ENCODE results near the gene EDA.

EDA gene

GRCh38 chrX:69718102-69718501 is 102.2 kb downstream of the EDA start:
- Histone ChIP-seq H3K36me3 (ENCODE audit: control insufficient read depth, low read length) (no peaks in the 10 kb centered on the region), H3K79me2 (ENCODE audit: control insufficient read depth, low read length) (no peaks in the 10 kb centered on the region), H3F3A (ENCODE audit: control insufficient read depth, insufficient read depth) (no peaks in the 10 kb centered on the region), H3K4me2 (ENCODE audit: low read length) (no peak overlapping the region), H3K27ac (ENCODE audit: low read depth, low read length) (no peak overlapping the region), H3K9me2 (replicated peaks; ENCODE audit: control insufficient read depth, low read length) (no peaks in the 10 kb centered on the region), H3K4me3 (ENCODE audit: low read length) (no peak overlapping the region), H3K9me3 (ENCODE audit: control insufficient read depth, insufficient read depth, low read length) (no peaks in the 10 kb centered on the region), H4K20me1 (ENCODE audit: control insufficient read depth, insufficient read depth, low read depth, low read length) (no peaks in the 10 kb centered on the region), H3K4me1 (ENCODE audit: control insufficient read depth, low read length) (no peaks in the 10 kb centered on the region), H3K27me3 (ENCODE audit: control insufficient read depth, low read length) (no peaks in the 10 kb centered on the region)
- no peak for TF ChIP-seq CTCF (IDR thresholded peaks at IDR 0.05; ENCODE audit: low read depth, low read length, poor library complexity, severe bottlenecking)
- no peak for TF ChIP-seq EZH2phosphoT487 (IDR thresholded peaks at IDR 0.05; ENCODE audit: borderline replicate concordance, low read length)

- H4K20me1 ChIP-seq (ENCODE audit: control insufficient read depth, insufficient read depth, low read depth, low read length): no peaks in the 10 kb centered on the region
- H3K9me3 ChIP-seq (ENCODE audit: control insufficient read depth, insufficient read depth, low read length): no peaks in the 10 kb centered on the region
- no peaks in the 10 kb centered on the region for H3K27me3 ChIP-seq (ENCODE audit: control insufficient read depth, low read length)
- H3K36me3 ChIP-seq (ENCODE audit: control insufficient read depth, low read length): no peaks in the 10 kb centered on the region
- no peak overlapping the region for H3K27ac ChIP-seq (ENCODE audit: low read depth, low read length)
- no peaks in the 10 kb centered on the region for H3K4me1 ChIP-seq (ENCODE audit: control insufficient read depth, low read length)
- H3K79me2 ChIP-seq (ENCODE audit: control insufficient read depth, low read length): no peaks in the 10 kb centered on the region
- TF ChIP-seq CTCF (IDR thresholded peaks at IDR 0.05; ENCODE audit: low read depth, low read length, poor library complexity, severe bottlenecking) (no peak), EZH2phosphoT487 (IDR thresholded peaks at IDR 0.05; ENCODE audit: borderline replicate concordance, low read length) (no peak)
- H3F3A ChIP-seq (ENCODE audit: control insufficient read depth, insufficient read depth): no peaks in the 10 kb centered on the region
- no peak overlapping the region for H3K4me2 ChIP-seq (ENCODE audit: low read length)
- no peak overlapping the region for H3K4me3 ChIP-seq (ENCODE audit: low read length)
- H3K9me2 ChIP-seq (replicated peaks; ENCODE audit: control insufficient read depth, low read length): no peaks in the 10 kb centered on the region
These were observed 108.4 kb downstream of the EDA start for GRCh38 chrX:69724307-69724706.

GRCh38 chrX:69740317-69740716 is 124.4 kb downstream of the EDA start:
- H3K4me1 ChIP-seq (ENCODE audit: control insufficient read depth, low read length): no peaks in the 10 kb centered on the region
- no peak overlapping the region for H3K4me2 ChIP-seq (ENCODE audit: low read length)
- H4K20me1 ChIP-seq (ENCODE audit: control insufficient read depth, insufficient read depth, low read depth, low read length): no peaks in the 10 kb centered on the region
- H3F3A ChIP-seq (ENCODE audit: control insufficient read depth, insufficient read depth): no peaks in the 10 kb centered on the region
- H3K4me3 ChIP-seq (ENCODE audit: low read length): no peak overlapping the region
- H3K79me2 ChIP-seq (ENCODE audit: control insufficient read depth, low read length): no peaks in the 10 kb centered on the region
- no peaks in the 10 kb centered on the region for H3K36me3 ChIP-seq (ENCODE audit: control insufficient read depth, low read length)
- H3K27ac ChIP-seq (ENCODE audit: low read depth, low read length): no peak overlapping the region
- no peaks in the 10 kb centered on the region for H3K27me3 ChIP-seq (ENCODE audit: control insufficient read depth, low read length)
- no peaks in the 10 kb centered on the region for H3K9me3 ChIP-seq (ENCODE audit: control insufficient read depth, insufficient read depth, low read length)
- TF ChIP-seq EZH2phosphoT487 (IDR thresholded peaks at IDR 0.05; ENCODE audit: borderline replicate concordance, low read length): no peak
- TF ChIP-seq CTCF (IDR thresholded peaks at IDR 0.05; ENCODE audit: low read depth, low read length, poor library complexity, severe bottlenecking): no peak
- H3K9me2 ChIP-seq (replicated peaks; ENCODE audit: control insufficient read depth, low read length): no peaks in the 10 kb centered on the region

GRCh38 chrX:69741721-69742120 is 125.8 kb downstream of the EDA start:
- Histone ChIP-seq H4K20me1 (ENCODE audit: control insufficient read depth, insufficient read depth, low read depth, low read length) (no peaks in the 10 kb centered on the region), H3K4me2 (ENCODE audit: low read length) (no peak overlapping the region), H3K9me2 (replicated peaks; ENCODE audit: control insufficient read depth, low read length) (no peaks in the 10 kb centered on the region), H3K4me1 (ENCODE audit: control insufficient read depth, low read length) (no peaks in the 10 kb centered on the region), H3F3A (ENCODE audit: control insufficient read depth, insufficient read depth) (no peaks in the 10 kb centered on the region), H3K27ac (ENCODE audit: low read depth, low read length) (no peak overlapping the region), H3K4me3 (ENCODE audit: low read length) (no peak overlapping the region), H3K9me3 (ENCODE audit: control insufficient read depth, insufficient read depth, low read length) (no peaks in the 10 kb centered on the region), H3K36me3 (ENCODE audit: control insufficient read depth, low read length) (no peaks in the 10 kb centered on the region), H3K79me2 (ENCODE audit: control insufficient read depth, low read length) (no peaks in the 10 kb centered on the region), H3K27me3 (ENCODE audit: control insufficient read depth, low read length) (no peaks in the 10 kb centered on the region)
- TF ChIP-seq CTCF (IDR thresholded peaks at IDR 0.05; ENCODE audit: low read depth, low read length, poor library complexity, severe bottlenecking) (no peak), EZH2phosphoT487 (IDR thresholded peaks at IDR 0.05; ENCODE audit: borderline replicate concordance, low read length) (no peak)

All from DOHH2 (cell line).